Calu3 (cell line): Measurements from ENCODE around the gene FPR1. TPM values are rescaled to one million over a fixed set of nuclear protein-coding genes. Genes with fewer than 3 reads are reported as not detected.

Experiments used
- BruUV-seq: library from RNA; stranded (reverse); fragments of 400-500 nt; replicated peaks from 2 replicates; lab custom pipeline; 2021; lab: Mats Ljungman, UMichigan
- CTCF ChIA-PET: fragments of 300-600 bp; sonication (Branson Sonifier 250); formaldehyde crosslinking; loops from one replicate; lab custom pipeline; 2022; ENCODE audit warnings: antibody characterized with exemption; lab: Charles Lee
- DNase-seq: peaks from one replicate; pipeline ENCODE4 v3.0.0; 2022
- H3K27ac Mint-ChIP-seq: one replicate; pipeline ENCODE4 v1.8.0; 2022; ENCODE audit warnings: mixed read lengths; ENCODE audit not compliant: unreplicated experiment
- H3K27me3 Mint-ChIP-seq: one replicate; pipeline ENCODE4 v1.8.0; 2022; ENCODE audit warnings: mixed read lengths; ENCODE audit not compliant: unreplicated experiment
- H3K36me3 Mint-ChIP-seq: one replicate; pipeline ENCODE4 v1.8.0; 2022; ENCODE audit warnings: mild to moderate bottlenecking, moderate library complexity, mixed read lengths; ENCODE audit not compliant: insufficient read depth, unreplicated experiment
- H3K4me1 Mint-ChIP-seq: one replicate; pipeline ENCODE4 v1.8.0; 2022; ENCODE audit warnings: mild to moderate bottlenecking, low read depth, mixed read lengths; ENCODE audit not compliant: unreplicated experiment
- H3K4me3 Mint-ChIP-seq: one replicate; pipeline ENCODE4 v1.8.0; 2022; ENCODE audit warnings: mild to moderate bottlenecking, low read depth, moderate library complexity, mixed read lengths; ENCODE audit not compliant: unreplicated experiment
- H3K9me3 Mint-ChIP-seq: one replicate; pipeline ENCODE4 v1.8.0; 2022; ENCODE audit warnings: low read depth, mixed read lengths; ENCODE audit not compliant: unreplicated experiment
- intact Hi-C: fragments of 100-400 bp; cut with micrococcal nuclease; formaldehyde crosslinking; loops from one replicate; pipeline ENCODE4 v1.10.0; 2022; ENCODE audit not compliant: unreplicated experiment
- total RNA-seq: library from RNA; stranded (reverse); gene quantifications from 2 replicates; pipeline ENCODE4 v1.2.3, GENCODE V29; 2022
- TF ChIP-seq, protein P1 (sequence below): fragments of 200-600 bp; IDR thresholded peaks from one replicate; pipeline ENCODE4 v1.8.0; 2022; ENCODE audit warnings: antibody characterized with exemption; ENCODE audit not compliant: unreplicated experiment

FPR1 gene
- total RNA-seq, 1 experiment from 2014 or later: not detected

DNA sequence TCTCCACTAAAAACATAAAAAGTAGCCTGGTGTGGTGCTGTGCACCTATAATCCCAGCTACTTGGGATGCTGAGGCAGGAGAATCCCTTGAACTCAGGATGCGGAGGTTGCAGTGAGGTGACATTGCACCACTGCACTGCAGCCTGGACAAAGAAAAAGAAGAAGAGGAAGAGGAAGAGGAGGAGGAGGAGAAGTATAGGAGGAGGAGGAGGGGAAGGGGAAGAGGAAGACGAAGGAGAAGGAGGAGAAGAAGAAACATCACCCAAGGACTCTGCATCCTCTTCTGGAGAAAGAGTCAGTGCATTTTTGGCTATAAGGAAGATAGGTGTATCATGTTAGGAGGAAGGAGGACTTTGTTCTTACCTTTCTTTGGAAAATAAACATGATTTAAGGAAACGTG is 30.3 kb upstream of the FPR1 start:
- DNase-seq: no peak
- Mint-ChIP-seq H3K27ac (no peak overlapping the region), H3K36me3 (no peaks in the 10 kb centered on the region), H3K4me1 (no peaks in the 10 kb centered on the region), H3K9me3 (peaks cover 2% of the 10 kb centered on the region), H3K27me3 (no peaks in the 10 kb centered on the region), H3K4me3 (no peak overlapping the region)
- TF ChIP-seq, protein P1, sequence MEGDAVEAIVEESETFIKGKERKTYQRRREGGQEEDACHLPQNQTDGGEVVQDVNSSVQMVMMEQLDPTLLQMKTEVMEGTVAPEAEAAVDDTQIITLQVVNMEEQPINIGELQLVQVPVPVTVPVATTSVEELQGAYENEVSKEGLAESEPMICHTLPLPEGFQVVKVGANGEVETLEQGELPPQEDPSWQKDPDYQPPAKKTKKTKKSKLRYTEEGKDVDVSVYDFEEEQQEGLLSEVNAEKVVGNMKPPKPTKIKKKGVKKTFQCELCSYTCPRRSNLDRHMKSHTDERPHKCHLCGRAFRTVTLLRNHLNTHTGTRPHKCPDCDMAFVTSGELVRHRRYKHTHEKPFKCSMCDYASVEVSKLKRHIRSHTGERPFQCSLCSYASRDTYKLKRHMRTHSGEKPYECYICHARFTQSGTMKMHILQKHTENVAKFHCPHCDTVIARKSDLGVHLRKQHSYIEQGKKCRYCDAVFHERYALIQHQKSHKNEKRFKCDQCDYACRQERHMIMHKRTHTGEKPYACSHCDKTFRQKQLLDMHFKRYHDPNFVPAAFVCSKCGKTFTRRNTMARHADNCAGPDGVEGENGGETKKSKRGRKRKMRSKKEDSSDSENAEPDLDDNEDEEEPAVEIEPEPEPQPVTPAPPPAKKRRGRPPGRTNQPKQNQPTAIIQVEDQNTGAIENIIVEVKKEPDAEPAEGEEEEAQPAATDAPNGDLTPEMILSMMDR: no peak
- BruUV-seq: no TSS peak
- intact Hi-C loops: loop anchor here (2.0 kb wide), 1 partner anchor 121 kb away; no protein-coding TSS in a partner anchor
- CTCF ChIA-PET: no interaction called here

DNA sequence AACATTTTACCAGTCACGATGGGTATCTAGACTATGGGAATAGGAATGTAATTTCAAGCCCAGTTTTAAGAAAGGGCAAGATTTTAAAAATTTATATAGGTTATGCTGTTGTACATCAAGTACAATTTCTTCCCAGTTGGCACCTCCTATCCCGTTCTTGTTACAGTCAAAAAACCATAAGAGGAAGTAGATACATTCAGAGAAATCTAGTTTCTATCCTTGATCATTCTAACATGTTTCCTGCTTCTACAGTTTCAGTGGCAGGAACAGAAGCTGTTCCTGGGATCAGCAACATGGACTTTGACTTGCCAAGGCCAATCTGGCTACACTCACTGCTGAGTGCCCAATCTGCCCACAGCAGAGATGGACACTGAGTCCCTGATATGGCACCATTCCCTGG is 28.6 kb upstream of the FPR1 start:
- Mint-ChIP-seq H3K36me3 (no peaks in the 10 kb centered on the region), H3K4me1 (no peaks in the 10 kb centered on the region), H3K9me3 (peaks cover 2% of the 10 kb centered on the region), H3K27ac (no peak overlapping the region), H3K4me3 (no peak overlapping the region), H3K27me3 (peaks cover 11% of the 10 kb centered on the region)
- no TSS peak for BruUV-seq
- intact Hi-C loops: no loop called here
- DNase-seq: no peak
- TF ChIP-seq, protein P1: no peak
- CTCF ChIA-PET: interaction anchor here (0.6 kb wide), 1 partner anchor 8 kb away, joined by 3 read pairs; no protein-coding TSS in a partner anchor

DNA sequence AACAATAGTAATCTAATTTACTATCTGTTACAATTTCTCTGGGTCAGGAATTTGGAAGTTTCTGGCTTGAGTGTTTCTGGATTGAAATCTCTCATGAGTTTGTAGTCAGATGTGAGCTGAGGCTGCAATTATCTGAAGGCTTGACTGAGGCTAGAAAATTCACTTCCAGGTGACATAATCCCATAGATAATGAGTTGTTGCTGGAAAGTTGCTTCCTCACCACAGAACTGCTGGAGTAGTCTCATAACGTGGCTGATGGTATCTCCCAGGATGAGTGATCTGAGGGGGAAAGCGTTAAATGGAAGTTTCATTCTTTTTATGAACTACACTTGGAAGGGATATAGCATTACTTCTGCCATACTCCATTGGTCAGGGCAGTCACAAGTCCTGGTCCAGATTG is 28.0 kb upstream of the FPR1 start:
- Mint-ChIP-seq H3K27ac (no peak overlapping the region), H3K27me3 (peaks cover 17% of the 10 kb centered on the region), H3K4me3 (no peak overlapping the region), H3K4me1 (no peaks in the 10 kb centered on the region), H3K36me3 (no peaks in the 10 kb centered on the region), H3K9me3 (peaks cover 2% of the 10 kb centered on the region)
- no peak for DNase-seq
- TF ChIP-seq, protein P1: no peak
- CTCF ChIA-PET: no interaction called here
- intact Hi-C loops: no loop called here
- BruUV-seq: no TSS peak

DNA sequence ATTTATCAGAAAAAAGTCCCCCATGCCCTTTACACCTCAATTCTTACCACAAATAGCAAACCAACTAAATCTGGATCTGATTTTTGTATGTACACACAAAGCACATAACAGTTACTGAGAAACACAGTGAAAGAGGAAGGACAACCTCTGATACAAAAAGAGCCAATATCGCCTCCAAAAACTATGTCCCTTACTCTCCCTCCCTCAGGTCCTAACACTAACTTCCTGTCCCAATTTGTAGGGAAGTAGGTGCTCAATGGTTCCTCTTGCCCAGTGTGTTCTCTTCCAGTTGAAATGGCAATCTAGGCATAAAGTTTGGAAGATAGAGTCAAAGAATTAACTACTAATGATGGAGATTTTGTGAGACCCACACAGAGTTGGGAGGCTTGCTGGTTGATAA is 27.5 kb upstream of the FPR1 start:
- no peaks in the 10 kb centered on the region for H3K36me3 Mint-ChIP-seq
- intact Hi-C loops: no loop called here

More for the DNA sequence above, 27.5 kb upstream of the FPR1 start:
- Mint-ChIP-seq H3K9me3 (peaks cover 2% of the 10 kb centered on the region), H3K27me3 (peaks cover 22% of the 10 kb centered on the region), H3K27ac (no peak overlapping the region), H3K4me1 (no peaks in the 10 kb centered on the region), H3K4me3 (no peak overlapping the region)
- DNase-seq: no peak
- CTCF ChIA-PET: interaction anchor here (1.7 kb wide), 1 partner anchor 75 kb away, joined by 7 read pairs; no protein-coding TSS in a partner anchor
- TF ChIP-seq, protein P1: no peak
- no TSS peak for BruUV-seq
